Hematopoietic multipotent progenitor cell treated with erythropoietin and hydrocortisone succinate and interleukin-3 and kit ligand, for 17 days (in vitro differentiated cells): ENCODE data around the gene S100A2.
"Not testable (repeated sequence)": the region's sequence is repeated elsewhere in the genome, so short reads cannot be mapped to it uniquely, and the experiment has no call there.

Experiments used
- DNase-seq: peaks from one replicate; pipeline ENCODE4 v3.0.0-alpha.2; 2015; ENCODE audit warnings: low spot score

Gene S100A2

DNA sequence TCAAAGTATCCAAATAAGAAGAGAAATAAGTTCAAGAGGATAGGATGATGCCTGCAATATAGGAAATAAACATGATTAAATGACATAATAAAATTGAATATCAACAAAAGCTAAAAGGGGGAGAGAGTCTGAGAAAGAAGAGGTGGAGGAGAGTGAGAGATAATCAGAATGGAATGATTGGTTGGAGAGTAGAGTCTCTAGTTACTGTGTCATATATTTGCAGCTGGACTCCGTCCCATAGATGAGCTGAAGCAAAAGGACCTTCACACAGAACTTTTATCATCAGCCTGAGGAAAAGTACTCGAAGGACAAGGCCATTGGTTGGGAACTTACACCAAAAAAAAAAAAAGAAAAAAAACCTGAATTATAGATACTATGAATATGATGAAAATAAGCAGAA lies 22.8 kb upstream of the S100A2 start:
- no peak for DNase-seq

DNA sequence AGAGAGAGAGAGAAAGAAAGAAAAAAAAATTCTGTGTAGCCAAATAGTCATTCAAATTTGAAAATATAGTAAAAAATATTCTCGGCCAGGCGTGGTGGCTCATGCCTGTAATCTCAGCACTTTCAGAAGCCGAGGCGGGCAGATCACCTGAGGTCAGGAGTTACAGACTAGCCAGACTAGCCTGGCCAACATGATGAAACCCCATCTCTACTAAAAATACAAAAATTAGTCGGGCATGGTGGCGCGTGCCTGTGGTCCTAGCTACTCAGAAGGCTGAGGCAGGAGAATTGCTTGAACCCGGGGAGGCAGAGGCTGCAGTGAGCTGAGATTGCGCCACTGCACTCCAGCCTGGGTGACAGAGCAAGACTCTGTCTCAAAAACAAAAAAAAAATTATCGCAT lies 22.4 kb upstream of the S100A2 start:
- DNase-seq, result not testable (repeated sequence)

DNA sequence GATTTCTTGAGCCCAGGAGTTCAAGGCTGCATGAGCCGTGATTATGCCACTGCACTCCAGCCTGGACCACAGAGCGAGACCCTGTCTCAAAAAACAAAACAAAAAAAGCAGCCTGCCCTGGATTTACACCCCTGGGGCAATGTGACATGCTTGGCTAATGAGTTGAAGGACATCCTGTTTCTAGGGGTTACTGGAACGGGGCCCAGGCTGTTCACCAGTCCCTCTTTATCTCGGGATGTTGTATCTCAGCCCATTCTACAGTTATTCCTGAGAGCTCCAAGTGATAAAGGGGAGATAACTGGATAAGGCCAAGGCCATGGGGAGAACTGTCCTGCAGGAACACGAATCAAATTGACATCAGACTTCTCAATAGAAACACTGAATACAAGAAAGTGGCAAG lies 21.7 kb upstream of the S100A2 start:
- no peak for DNase-seq

DNA sequence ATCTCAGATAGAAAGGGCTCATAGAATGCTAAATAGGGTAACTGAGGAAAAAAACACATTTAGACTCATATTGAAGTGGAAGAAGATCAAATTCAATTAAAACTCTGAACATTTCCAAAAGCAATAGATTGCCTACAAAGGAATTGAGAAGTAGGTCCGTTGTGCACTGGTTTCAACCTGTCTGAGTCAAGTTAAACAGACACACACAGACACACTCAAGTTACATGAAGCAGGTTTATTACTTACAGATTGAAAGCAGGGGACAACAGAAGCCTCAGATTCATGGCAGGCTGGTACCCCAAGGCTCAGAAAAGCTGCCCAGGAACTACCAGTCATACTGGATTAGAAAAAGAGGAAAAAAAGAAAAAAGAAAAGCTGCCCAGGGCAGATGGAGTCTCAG lies 20.7 kb upstream of the S100A2 start:
- no peak for DNase-seq

DNA sequence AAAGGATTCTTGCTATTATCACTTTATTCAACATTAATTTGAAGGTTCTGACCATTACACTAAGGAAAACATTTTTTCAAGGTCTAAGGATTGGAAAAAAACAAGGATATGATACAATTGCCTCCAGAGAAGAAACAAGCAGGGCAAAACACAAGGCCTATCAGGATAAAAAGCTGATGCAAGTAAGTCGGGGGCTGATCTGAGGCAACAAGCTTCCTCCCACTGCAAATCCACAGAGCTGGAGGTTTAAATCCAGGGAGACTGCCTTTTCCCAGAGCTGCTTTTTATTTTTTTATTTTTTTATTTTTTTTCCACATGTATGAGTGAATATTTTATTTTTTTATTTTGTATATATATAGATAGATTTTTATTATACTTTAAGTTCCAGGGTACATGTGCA lies 19.4 kb upstream of the S100A2 start:
- no peak for DNase-seq

DNA sequence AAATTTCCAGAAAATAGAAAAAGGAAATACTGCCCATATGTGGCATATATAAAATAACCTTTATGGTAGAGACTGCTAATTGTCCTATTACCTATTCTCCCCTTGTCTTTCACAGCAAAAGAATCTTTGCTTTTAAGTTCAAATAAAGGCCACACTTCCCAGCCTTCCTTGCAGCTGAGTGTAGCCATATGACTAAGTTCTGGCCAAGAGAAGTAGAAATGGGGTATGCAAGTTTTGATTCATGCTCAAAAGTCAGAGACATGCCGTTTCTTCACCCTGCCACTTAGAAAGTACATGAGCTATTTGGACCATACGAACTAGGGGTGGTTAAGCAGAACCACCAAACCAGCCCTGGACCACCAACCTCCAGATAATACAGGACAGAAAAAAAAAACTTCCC lies 18.3 kb upstream of the S100A2 start:
- no peak for DNase-seq

DNA sequence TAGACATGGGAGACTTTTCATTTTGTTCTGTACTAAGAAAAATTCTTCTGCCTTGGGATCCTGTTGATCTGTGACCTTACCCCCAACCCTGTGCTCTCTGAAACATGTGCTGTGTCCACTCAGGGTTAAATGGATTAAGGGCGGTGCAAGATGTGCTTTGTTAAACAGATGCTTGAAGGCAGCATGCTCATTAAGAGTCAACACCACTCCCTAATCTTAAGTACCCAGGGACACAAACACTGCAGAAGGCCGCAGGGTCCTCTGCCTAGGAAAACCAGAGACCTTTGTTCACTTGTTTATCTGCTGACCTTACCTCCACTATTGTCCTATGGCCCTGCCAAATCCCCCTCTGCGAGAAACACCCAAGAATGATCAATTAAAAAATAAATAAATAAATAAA lies 17.9 kb upstream of the S100A2 start:
- not testable (repeated sequence) for DNase-seq

DNA sequence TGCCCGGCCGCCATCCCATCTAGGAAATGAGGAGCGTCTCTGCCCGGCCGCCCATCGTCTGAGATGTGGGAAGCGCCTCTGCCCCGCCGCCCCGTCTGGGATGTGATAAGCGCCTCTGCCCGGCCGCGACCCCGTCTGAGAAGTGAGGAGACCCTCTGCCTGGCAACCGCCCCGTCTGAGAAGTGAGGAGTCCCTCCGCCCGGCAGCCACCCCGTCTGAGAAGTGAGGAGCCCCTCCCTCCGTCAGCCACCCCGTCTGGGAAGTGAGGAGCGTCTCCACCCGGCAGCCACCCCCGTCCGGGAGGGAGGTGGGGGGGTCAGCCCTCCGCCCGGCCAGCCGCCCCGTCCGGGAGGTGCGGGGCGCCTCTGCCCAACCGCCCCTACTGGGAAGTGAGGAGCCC lies 17.2 kb upstream of the S100A2 start:
- not testable (repeated sequence) for DNase-seq

DNA sequence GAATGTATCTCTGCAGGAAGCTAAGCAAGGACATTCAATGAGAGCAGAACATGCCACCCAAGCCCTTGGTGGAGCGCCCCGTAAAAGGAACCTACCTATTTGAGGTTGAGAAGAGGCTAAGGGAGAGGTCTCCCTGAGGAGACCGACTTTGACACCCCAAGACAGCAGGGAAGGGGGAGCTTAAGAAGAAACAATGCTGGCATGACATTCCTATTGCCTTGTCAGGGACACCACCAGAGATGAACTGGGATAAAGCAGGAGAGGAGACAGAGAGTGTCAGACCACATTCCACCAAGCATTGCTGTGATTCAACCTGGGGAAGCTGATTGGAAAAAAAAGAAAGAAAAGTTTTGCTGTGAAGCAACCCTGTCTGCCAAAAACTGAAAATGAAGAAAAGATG lies 13.3 kb upstream of the S100A2 start:
- DNase-seq, result no peak

DNA sequence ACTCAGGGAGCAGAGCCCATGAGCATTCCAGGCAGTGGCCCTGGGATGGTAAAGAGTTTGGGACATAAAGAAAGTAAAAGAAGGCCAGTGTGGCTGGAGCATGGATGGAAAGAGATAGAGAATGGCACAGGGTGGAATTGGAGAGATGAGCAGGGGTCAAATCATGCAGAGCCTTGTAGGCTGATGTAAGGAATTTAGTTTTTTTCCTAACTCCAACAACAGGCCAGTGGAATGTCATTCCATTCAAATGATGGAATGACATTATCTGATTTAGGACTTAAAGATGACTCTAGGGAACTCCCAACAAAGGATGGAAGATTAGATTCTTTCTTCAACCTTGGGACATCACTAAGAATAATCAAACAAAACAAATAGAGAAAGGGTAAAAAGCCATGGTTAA lies 12.8 kb upstream of the S100A2 start:
- DNase-seq, result no peak

DNA sequence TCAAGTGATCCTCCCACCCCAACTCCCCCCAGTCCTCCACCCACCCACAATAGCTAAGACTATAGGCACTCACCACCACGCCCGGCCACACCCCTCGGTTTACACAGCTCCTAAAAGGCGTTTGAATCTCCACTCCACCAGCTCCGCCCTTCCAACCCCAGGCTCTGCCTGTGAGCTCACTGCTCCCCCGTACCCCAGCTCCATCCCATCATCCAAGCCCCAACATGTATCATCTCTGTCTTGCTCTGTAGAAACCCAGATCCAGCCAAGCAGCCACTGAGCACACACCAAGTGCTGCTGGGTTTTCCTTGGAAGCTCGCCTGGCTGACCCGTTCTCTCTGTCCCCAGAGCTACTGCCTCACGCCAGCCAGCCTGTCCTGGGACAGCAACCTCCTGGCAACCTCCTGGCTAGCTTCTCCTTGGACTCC lies 12.0 kb upstream of the S100A2 start:
- DNase-seq, result no peak

DNA sequence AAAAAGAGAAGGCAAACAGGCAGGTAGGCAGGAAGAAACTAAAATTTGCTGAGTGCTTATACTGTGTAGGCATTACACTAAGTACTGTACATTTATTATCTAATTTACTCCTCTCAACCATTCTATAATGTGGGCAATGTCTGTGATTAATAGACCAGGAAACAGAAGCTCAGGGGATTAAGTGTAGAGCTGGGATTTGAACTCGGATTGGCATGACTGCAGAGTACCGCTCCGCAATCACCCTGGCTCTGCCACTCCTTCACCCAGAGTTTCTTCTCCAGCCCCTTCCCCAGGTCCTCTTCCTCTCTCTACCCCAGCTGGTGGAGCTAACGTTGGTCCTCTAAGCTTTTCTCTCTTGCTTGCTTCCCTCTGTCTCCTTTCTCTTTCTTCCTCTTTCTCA lies 11.5 kb upstream of the S100A2 start:
- DNase-seq, result no peak

DNA sequence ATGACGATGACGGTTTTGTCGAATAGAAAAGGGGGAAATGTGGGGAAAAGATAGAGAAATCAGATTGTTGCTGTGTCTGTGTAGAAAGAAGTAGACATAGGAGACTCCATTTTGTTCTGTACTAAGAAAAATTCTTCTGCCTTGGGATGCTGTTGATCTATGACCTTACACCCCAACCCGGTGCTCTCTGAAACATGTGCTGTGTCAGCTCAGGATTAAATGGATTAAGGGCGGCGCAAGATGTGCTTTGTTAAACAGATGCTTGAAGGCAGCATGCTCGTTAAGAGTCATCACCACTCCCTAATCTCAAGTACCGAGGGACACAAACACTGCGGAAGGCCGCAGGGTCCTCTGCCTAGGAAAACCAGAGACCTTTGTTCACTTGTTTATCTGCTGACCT lies 9.9 kb upstream of the S100A2 start:
- DNase-seq, result not testable (repeated sequence)

DNA sequence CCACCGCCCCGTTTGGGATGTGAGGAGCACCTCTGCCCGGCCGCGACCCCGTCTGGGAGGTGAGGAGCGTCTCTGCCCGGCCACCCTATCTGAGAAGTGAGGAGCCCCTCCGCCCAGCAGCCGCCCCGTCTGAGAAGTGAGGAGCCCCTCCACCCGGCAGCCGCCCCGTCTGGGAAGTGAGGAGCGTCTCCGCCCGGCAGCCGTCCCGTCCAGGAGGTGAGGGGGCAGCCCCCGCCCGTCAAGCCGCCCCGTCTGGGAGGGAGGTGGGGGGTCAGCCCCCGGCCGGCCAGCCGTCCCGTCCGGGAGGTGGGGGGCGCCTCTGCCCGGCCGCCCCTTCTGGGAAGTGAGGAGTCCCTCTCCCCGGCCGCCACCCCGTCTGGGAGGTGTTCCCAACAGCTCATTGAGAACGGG lies 9.4 kb upstream of the S100A2 start:
- not testable (repeated sequence) for DNase-seq

DNA sequence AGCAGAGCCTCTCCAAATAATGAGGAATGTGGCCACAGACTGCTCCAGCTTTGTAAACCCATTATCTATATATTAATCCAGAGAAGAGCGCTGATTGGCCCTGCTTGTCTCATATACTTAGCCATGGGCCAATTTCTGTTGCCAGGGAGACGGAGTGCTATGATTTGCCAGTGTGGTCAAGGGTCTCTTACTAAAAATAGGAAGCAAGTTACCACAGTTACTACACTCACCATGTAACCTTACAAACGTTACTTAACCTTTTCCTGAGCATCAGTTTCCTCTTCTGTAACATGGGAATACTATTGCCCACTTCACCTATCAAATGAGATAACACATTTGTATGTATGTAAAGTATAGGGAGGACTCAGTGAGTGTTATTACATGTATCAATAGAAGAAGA lies 7.7 kb upstream of the S100A2 start:
- no peak for DNase-seq

DNA sequence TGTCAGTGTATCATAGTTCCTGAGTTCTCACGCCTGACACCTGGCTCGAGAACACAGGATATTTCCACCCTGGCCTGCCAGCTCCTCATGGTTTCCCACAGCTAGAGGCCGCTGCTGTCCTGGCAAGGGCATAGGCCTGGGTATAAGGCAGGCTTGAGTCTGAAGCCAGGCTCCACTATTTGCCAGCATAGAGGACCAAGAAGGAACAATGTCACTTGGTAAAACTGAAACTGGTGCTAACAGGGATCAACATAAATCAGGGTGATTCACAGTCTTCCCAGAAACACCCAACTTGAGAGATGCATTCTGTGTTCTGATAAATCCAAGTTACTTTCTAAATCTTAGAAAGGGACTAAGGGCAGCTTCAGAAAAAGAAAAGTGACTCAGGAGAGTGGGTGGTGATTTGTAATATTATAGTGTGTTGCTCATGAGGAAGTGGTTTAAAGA lies 6.9 kb upstream of the S100A2 start:
- DNase-seq, result peak; percentile 50

DNA sequence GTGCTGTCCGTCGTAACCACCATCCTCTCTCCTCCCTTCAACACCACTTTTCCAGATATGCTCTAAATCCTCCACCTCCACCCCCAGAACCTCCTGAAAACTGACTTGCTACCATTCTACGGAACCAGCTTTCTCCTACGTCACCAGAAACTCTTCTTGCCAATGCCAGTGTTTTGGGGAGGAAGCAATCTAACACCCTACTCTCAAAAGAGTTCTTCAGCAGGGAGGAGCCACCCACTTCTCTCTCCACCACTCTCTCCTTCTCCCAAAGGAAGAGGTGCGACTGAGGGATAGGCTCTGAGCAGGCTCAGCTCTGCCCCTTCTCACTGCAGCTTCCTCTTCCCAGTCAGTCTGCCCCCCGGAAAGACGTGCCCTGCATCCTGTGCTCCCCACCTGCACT lies 6.1 kb upstream of the S100A2 start:
- DNase-seq, result no peak

DNA sequence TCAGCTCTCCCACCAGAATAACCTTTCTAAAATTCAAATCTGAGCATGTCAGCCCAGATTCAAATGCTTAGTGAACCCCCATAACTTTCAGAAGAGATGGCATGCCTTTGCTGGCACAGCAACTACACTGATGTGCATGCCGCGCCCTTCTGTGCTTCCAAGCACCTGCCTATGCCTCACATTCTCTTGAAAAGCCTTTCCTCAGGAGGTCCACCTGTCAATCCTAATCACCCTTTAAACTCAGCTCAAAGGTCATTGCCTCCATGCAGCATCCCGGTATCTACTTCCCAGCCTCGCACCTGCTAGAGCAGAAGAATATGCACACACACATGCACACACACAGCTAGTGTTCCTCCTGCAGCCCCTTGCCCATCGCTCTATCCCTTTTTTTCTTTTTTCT lies 5.2 kb upstream of the S100A2 start:
- no peak for DNase-seq

DNA sequence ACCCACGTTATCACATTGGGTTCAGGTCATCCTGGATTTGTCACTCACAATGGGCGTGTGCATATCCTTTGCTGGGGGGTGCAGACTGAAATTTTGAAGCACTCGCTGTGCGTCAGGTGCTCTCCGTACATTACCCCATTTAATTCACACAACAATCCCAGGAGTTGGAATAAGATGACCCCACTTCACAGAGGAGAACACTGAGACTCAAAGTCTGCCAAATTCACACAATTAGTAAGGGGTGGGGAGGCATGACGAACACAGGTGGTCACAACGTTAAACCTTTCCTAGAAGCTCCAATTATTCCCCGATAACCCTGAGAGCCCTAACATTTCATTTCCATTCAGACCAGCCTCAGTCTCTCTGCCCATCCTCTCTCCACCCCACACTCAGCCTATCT lies 3.8 kb upstream of the S100A2 start:
- DNase-seq, result no peak

DNA sequence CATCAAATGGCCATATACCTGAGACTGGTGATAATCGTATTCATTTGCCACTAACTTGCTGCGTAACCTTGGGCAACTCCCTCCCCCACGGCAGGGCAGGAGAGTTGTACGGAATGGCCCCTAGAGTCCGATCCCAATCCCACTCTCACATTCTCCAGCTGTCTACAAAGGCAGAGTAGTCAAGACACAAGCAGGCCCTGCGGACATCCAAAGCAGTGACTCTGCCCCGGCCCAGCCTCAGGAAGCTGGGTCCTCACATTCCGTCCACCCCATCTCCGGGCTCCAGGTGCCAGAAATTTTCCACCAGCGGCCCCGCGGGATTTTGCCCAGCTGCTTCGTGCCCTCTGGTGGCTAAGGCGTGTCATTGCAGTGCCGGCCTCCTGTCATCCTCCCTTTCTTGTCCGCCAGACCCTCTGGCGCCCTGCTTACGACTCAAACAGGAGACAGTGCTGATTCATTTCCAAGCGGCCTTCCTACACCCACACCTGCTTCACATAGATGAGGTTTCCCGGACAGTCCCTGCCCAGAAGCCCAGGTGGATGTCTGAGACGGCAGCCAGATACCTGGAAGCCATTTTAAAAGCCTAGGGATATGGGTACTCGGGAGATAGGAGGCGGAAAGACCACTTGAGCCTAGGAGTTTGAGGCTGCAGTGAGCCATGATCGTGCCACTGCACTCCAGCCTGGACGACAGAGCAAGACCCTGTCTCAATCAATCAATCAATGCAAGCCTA lies 2.9 kb upstream of the S100A2 start:
- DNase-seq, result peak; percentile 89

DNA sequence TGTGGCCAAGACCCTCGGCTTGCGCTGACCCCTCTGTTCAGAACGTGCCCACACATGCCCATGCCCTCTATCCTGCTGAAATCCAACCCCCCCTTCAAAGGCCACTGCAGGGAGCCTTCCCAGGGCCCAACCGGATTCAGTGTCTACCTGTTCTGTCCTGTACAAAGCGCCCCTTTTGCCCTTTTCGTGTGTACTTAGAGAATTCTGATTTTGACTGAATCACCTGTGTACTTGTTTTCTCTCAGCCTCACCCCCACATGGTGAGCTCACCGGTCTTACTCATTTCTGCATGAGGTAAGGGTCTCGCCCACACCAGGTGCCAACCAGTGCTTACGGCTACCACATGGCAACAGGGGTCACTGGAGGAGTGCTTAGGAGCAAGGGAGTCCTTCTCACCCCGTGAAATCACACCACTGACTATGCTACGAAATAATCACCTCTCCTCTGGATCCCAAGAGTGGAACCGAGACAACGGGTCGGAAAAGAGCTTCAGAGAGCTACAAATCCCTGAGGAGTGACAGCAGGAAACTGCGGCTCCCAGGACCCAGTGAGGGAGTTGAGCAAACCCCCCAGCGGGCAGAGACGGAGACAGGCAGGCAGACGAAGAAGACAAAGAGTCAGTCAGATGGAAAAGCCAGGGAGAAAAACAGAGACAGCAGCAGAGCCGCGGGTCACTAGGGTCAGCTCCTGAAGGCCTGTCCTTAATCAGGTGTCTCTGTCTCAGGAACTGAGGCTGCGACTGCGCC lies 2.1 kb upstream of the S100A2 start:
- no peak for DNase-seq

DNA sequence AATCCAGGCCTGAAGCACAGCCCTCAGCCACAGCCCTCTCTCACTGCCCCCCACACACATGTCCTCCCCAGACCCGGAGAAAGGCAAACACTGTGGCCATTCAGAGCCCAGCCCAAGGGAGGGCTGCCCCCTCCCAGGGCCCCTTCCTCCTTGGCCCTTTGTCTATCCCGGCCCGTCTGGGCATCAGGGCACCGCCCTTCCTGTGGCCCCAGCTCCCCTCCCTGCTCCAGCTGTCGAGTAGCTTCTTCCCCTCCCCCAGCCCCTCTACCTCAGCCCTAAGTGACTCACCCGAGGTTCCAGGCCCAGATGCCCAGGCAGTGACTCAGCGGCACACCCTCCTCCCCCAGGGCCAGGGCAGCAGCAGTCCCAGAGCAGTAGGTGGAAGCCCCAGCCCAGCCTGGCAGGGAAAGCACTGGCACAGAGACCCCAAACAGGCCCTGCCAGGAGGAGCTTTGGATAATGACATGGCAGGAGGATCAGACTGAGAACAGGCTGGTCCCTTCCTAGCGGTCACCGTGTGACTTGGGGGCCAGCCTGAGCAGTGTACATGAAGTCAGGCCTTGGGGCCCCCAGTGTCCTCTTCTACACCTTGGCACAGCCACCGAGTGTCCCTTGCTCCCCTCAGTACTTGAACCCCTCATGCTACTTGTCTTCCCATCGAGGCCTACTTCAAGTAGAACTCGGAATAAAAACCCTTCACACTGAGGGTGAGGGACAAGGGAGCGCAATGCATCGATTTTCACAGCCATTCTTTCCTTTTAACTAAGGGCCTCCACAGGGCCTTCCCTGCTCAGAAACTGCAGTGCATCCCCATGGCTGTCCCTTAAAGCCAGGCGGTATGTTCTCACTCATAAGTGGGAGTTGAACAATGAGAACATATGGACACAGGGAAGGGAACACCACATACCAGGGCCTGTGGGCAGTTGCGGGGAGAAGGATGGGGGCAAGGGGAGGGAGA lies 1.0 kb upstream of the S100A2 start:
- DNase-seq, result peak; percentile 93

DNA sequence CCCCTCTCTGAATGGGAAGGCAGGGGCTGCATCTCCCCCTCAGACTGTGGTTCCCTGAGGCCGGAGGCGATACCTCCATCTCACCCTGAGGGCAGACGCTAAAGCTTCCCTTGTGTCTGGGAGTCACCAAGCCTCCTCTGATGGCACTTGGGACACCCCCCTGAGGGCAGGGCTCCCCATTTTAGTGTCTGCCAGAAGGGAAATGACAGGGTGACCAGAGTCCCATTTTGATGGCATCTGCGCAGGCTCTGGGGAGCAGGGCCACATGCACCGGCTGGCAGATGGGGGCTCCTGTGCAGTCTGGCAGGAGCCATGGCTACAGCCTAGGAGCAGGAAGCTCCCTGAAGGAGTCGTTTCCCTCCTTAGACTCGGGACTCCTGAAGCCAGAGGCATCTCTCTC lies 1.7 kb downstream of the S100A2 start:
- no peak for DNase-seq
